ENCODE measurements around the gene LDLRAD4.

LDLRAD4 gene

GRCh38 chr18:13376841-13377351 lies 158.3 kb downstream of the LDLRAD4 start:
- no peak for DNase-seq

GRCh38 chr18:13377496-13377895 lies 158.9 kb downstream of the LDLRAD4 start:
- no peak for DNase-seq

- DNase-seq, result no peak
Measured at GRCh38 chr18:13378150-13378549, 159.6 kb downstream of the LDLRAD4 start.

- no peak for DNase-seq
Measured at GRCh38 chr18:13379062-13379865, 160.7 kb downstream of the LDLRAD4 start.

- DNase-seq, result no peak
Measured at GRCh38 chr18:13379930-13380690, 161.6 kb downstream of the LDLRAD4 start.

GRCh38 chr18:13380691-13381070 lies 162.1 kb downstream of the LDLRAD4 start:
- DNase-seq, result no peak

- no peak for DNase-seq
Measured at GRCh38 chr18:13381331-13381730, 162.8 kb downstream of the LDLRAD4 start.

- no peak for DNase-seq
Measured at GRCh38 chr18:13381944-13382365, 163.4 kb downstream of the LDLRAD4 start.

GRCh38 chr18:13382366-13382953 lies 163.9 kb downstream of the LDLRAD4 start:
- DNase-seq, result no peak

- DNase-seq, result no peak
Measured at GRCh38 chr18:13382954-13383827, 164.6 kb downstream of the LDLRAD4 start.

GRCh38 chr18:13386891-13387801 lies 168.6 kb downstream of the LDLRAD4 start:
- DNase-seq, result no peak

- no peak for DNase-seq
Measured at GRCh38 chr18:13387855-13388548, 169.4 kb downstream of the LDLRAD4 start.

GRCh38 chr18:13388586-13389490 lies 170.3 kb downstream of the LDLRAD4 start:
- no peak for DNase-seq

- no peak for DNase-seq
Measured at GRCh38 chr18:13389491-13390131, 171.1 kb downstream of the LDLRAD4 start.

- DNase-seq, result no peak
Measured at GRCh38 chr18:13390196-13390595, 171.6 kb downstream of the LDLRAD4 start.

- no peak for DNase-seq
Measured at GRCh38 chr18:13390711-13391110, 172.2 kb downstream of the LDLRAD4 start.

GRCh38 chr18:13392029-13392750 lies 173.6 kb downstream of the LDLRAD4 start:
- no peak for DNase-seq

- no peak for DNase-seq
Measured at GRCh38 chr18:13392899-13393298, 174.3 kb downstream of the LDLRAD4 start.
